Loucy (cell line): ENCODE data around the gene CD8B.

Source experiments
- H2AFZ ChIP-seq: fragments of 200-600 bp; sonication (generic); 2 replicates; pipeline ENCODE4 v1.6.0; 2016; ENCODE audit warnings: antibody characterized with exemption, mild to moderate bottlenecking, low read length, moderate library complexity
- H3F3A ChIP-seq: fragments of 200-600 bp; 2 replicates; pipeline ENCODE4 v1.6.0; 2016; ENCODE audit warnings: antibody characterized with exemption, low read depth, mild to moderate bottlenecking
- H3K27me3 ChIP-seq: fragments of 200-600 bp; sonication (generic); 2 replicates; pipeline ENCODE4 v1.6.1; 2014; ENCODE audit warnings: low read length, mild to moderate bottlenecking; ENCODE audit not compliant: insufficient read depth, poor library complexity, severe bottlenecking
- H3K36me3 ChIP-seq: fragments of 200-600 bp; sonication (generic); 2 replicates; pipeline ENCODE4 v1.6.1; 2016; ENCODE audit warnings: low read length; ENCODE audit not compliant: insufficient read depth
- H3K4me1 ChIP-seq: fragments of 200-600 bp; sonication (generic); 2 replicates; pipeline ENCODE4 v1.5.1; 2014; ENCODE audit warnings: low read length, mild to moderate bottlenecking; ENCODE audit not compliant: insufficient read depth, poor library complexity, severe bottlenecking
- H3K4me2 ChIP-seq: fragments of 200-600 bp; sonication (generic); 2 replicates; pipeline ENCODE4 v1.6.0; 2014; ENCODE audit warnings: antibody characterized with exemption, low read length, low read depth, mild to moderate bottlenecking; ENCODE audit not compliant: poor library complexity, severe bottlenecking
- H3K4me3 ChIP-seq: fragments of 200-600 bp; sonication (generic); 2 replicates; pipeline ENCODE4 v1.5.1; 2014; ENCODE audit warnings: low read length, mild to moderate bottlenecking, mixed read lengths; ENCODE audit not compliant: poor library complexity, severe bottlenecking
- H3K79me2 ChIP-seq: fragments of 200-600 bp; sonication (generic); 2 replicates; pipeline ENCODE4 v1.6.1; 2014; ENCODE audit warnings: low read length; ENCODE audit not compliant: insufficient read depth
- H3K9ac ChIP-seq: fragments of 200-600 bp; sonication (generic); 2 replicates; pipeline ENCODE4 v1.6.0; 2014; ENCODE audit warnings: mild to moderate bottlenecking, low read depth, low read length, moderate library complexity; ENCODE audit not compliant: poor library complexity, severe bottlenecking
- H3K9me2 ChIP-seq: fragments of 200-600 bp; sonication (generic); replicated peaks from 2 replicates; pipeline ENCODE4 v1.6.1; 2016; ENCODE audit warnings: low read depth, low read length, mixed read lengths
- H3K9me3 ChIP-seq: fragments of 200-600 bp; sonication (generic); 2 replicates; pipeline ENCODE4 v1.6.1; 2014; ENCODE audit warnings: mild to moderate bottlenecking, antibody characterized with exemption, low read length, low read depth; ENCODE audit not compliant: insufficient read depth
- H4K20me1 ChIP-seq: fragments of 200-600 bp; sonication (generic); 2 replicates; pipeline ENCODE4 v1.6.0; 2014; ENCODE audit warnings: antibody characterized with exemption, low read length, mild to moderate bottlenecking; ENCODE audit not compliant: insufficient read depth, poor library complexity, severe bottlenecking
- CTCF ChIP-seq: fragments of 200-600 bp; sonication (generic); conservative IDR thresholded peaks from 2 replicates; pipeline ENCODE4 v1.5.1; 2014; ENCODE audit warnings: mild to moderate bottlenecking, antibody characterized with exemption, low read length
- EZH2phosphoT487 ChIP-seq: fragments of 200-600 bp; IDR thresholded peaks from 2 replicates; pipeline ENCODE4 v1.6.1; 2018; ENCODE audit warnings: antibody characterized with exemption, mild to moderate bottlenecking, moderate library complexity, borderline replicate concordance

Gene CD8B

GRCh38 chr2:86826951-86827350, 34.7 kb downstream of the CD8B start:
- no peaks in the 10 kb centered on the region for H3K27me3 ChIP-seq
- H3F3A ChIP-seq = no peaks in the 10 kb centered on the region

DNA sequence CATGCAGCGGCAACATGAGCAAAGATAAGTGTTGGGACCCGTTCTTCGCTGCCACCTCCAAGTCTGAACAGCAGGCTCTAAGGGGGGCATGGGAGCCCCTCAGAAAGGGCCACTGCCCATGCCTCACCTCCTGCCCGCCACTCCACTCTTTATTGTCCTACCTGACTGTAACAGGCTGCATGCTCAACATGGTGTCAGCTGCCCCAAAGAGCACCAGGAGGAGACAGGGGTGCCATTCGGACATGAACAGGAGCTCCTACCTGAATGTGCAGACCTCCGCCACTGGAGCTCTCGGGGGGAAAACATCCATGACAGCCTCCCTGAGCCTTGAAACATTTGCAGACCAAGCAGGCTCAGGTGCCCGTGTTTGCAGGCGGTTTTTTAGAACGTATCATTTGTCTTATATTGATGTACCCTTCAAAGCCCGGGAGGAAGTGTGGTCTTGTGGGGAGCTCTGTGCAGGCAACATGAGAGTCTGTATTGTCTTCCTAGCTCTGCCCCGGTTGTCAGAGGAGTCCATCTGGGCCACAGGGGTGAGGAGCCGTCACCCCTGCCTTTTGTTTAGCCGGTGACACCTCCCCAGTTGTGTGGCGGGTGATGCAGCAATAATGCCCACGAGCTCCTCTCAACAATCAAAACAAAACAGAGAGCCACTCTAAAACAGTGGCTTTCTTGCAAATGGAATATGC, 35.8 kb downstream of the CD8B start:
- Histone ChIP-seq H3K9ac (no peak overlapping the region), H3K4me1 (peaks cover 17% of the 10 kb centered on the region), H3K9me3 (no peaks in the 10 kb centered on the region), H3K4me2 (peak overlapping the region; percentile 84), H4K20me1 (no peaks in the 10 kb centered on the region), H3K4me3 (peak overlapping the region; percentile 64), H3F3A (no peaks in the 10 kb centered on the region), H3K27me3 (no peaks in the 10 kb centered on the region), H2AFZ (peak overlapping the region; percentile 80), H3K79me2 (no peaks in the 10 kb centered on the region), H3K36me3 (no peaks in the 10 kb centered on the region), H3K9me2 (no peaks in the 10 kb centered on the region)
- no peak for TF ChIP-seq CTCF
- no peak for TF ChIP-seq EZH2phosphoT487

More at GRCh38 chr2:86826951-86827350, 34.7 kb downstream of the CD8B start:
- Histone ChIP-seq H3K36me3 (no peaks in the 10 kb centered on the region), H3K4me2 (no peak overlapping the region), H3K9me3 (no peaks in the 10 kb centered on the region), H4K20me1 (no peaks in the 10 kb centered on the region), H3K4me1 (peaks cover 17% of the 10 kb centered on the region), H3K4me3 (no peak overlapping the region), H3K9ac (no peak overlapping the region), H3K79me2 (no peaks in the 10 kb centered on the region), H3K9me2 (no peaks in the 10 kb centered on the region), H2AFZ (no peak overlapping the region)
- TF ChIP-seq CTCF = no peak
- no peak for TF ChIP-seq EZH2phosphoT487

- Histone ChIP-seq H3K4me3 (peak overlapping the region; percentile 64), H4K20me1 (no peaks in the 10 kb centered on the region), H2AFZ (peak overlapping the region; percentile 80), H3K9me2 (no peaks in the 10 kb centered on the region), H3K4me2 (peak overlapping the region; percentile 84), H3K4me1 (peaks cover 17% of the 10 kb centered on the region), H3K79me2 (no peaks in the 10 kb centered on the region), H3K36me3 (no peaks in the 10 kb centered on the region), H3F3A (no peaks in the 10 kb centered on the region), H3K9ac (no peak overlapping the region), H3K9me3 (no peaks in the 10 kb centered on the region), H3K27me3 (no peaks in the 10 kb centered on the region)
- TF ChIP-seq EZH2phosphoT487 = no peak
- TF ChIP-seq CTCF = no peak
These were observed 36.5 kb downstream of the CD8B start for GRCh38 chr2:86825036-86825692.
